ENCODE measurements around the gene CCDC187.

CCDC187 gene

DNA sequence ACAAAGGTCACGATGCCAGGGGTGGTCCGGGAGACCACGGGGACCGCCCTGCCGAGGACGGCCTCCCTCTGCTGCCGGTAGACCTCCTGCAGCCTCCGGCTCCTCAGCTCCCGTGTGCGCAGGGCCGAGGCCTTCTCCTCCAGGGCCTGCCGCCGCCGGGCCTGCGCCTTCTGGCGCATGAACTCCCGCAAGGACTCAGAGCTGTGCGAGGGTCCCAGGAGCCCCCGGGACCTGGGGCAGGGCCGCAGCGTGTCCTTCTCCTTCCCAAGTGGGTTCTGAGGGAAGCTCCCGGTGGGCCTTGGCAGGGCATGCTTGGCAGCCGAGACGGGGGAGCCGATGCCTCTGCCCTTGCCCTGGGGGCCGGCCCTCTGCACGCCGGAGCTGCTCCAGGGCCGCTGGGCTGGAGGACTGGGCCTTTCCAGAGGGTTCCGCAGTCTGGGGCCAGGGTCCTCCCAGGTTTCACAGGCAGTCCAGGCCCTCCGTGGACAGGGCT, 13.3 kb downstream of the CCDC187 start:
- H4K20me1 ChIP-seq = no peaks in the 10 kb centered on the region
- peaks cover 10% of the 10 kb centered on the region; the same call in 1 of the 2 replicates for H3K4me1 ChIP-seq
- no peaks in the 10 kb centered on the region for H3K9me3 ChIP-seq
- H3K9ac ChIP-seq = no peak overlapping the region
- no peaks in the 10 kb centered on the region for H3K27me3 ChIP-seq
- no peak overlapping the region for H3K4me3 ChIP-seq
- H3K36me3 ChIP-seq = no peaks in the 10 kb centered on the region
- H3K27ac ChIP-seq = no peak overlapping the region
- no peak for TF ChIP-seq Cebpa-rat (IDR thresholded peaks at IDR 0.05)
- H3K4me2 ChIP-seq = no peak overlapping the region

DNA sequence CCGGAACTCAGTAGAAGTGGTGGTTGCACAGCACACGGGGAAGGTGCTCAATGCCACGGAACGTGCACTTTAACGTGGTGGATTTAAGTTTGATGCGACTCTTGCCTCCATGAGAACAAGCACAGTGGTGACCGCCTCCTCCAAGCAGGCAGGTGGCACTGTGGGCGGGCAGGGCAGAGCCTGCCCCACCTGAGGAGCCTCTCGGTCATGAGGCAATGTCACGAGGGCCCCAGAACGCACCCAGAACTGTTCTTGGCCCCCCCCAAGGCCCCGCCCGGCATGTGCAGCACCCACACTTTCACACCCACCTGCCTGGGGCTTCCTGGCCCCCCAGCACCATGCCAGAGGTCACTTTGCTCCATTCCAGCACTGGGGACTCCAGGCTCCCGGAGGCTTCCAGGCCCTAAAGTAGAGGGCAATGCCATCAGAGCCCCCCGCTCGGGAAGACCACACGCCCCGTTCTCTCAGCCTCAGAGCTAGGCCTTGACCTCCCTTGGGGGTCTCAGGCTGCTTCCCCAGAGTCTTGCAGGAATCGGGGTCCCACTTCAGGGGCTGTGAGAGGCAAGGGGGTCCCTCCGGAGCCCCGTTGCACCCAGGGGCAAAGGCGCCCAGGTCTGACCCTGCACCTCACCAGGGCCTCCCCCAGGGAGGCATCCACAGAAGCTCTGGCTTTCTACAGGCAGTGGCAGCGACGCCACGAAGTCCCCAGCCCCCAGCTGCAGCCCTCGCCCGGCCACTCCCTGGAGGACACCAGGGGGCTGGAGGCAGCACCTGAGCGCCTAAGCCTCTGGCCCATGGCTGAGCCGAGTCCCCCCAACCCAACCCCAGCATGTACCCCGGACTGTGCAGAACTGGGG, 14.0 kb downstream of the CCDC187 start:
- H3K4me2 ChIP-seq = no peak overlapping the region
- no peak overlapping the region for H3K9ac ChIP-seq
- 0 out of 2 replicates have a peak overlapping the region, but pooled peaks have one; percentile 4 for H3K27ac ChIP-seq
- H3K27me3 ChIP-seq = no peaks in the 10 kb centered on the region
- H3K4me3 ChIP-seq = no peak overlapping the region
- no peaks in the 10 kb centered on the region for H4K20me1 ChIP-seq
- peaks cover 12% of the 10 kb centered on the region for H3K4me1 ChIP-seq
- no peak for TF ChIP-seq Cebpa-rat (IDR thresholded peaks at IDR 0.05)
- H3K36me3 ChIP-seq = no peaks in the 10 kb centered on the region
- no peaks in the 10 kb centered on the region for H3K9me3 ChIP-seq

DNA sequence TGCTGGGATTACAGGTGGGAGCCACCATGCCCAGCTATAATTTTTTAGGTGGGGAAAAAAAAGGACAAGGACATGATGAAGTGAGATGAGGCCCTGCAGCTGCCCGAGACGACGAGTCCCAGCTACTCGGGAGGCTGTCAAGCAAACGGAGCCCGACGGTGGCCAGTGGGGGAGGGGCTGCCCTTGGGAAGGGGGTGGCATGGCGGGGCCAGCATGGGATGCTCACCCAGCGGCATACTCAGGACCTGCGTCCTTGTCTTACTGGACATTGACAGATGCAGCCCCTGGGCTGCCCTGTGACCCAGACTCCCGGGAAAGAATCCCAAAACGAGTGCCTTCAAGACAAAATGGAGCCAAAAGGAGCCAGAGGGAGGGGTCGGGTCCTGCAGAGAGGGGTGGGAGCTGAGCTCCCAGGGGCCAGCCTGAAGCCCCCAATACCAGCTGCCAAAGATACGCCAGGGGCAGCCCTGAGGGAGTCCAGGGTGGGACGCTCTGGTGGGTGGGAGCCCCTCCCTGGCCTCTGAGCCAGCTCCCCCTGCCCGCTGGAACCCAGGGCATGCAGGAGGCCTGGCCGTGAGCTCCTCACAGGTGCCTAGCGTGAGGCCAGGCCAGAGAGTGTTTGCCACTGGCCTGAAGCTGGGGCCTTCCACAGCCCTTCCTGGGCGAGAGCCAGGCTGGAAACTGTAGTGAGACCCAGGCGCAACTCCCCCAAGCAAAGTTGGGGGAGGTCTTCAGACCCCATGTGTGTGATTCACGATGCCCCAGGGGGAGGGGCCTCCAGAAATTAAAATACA, 15.7 kb downstream of the CCDC187 start:
- no peak overlapping the region for H3K4me2 ChIP-seq

DNA sequence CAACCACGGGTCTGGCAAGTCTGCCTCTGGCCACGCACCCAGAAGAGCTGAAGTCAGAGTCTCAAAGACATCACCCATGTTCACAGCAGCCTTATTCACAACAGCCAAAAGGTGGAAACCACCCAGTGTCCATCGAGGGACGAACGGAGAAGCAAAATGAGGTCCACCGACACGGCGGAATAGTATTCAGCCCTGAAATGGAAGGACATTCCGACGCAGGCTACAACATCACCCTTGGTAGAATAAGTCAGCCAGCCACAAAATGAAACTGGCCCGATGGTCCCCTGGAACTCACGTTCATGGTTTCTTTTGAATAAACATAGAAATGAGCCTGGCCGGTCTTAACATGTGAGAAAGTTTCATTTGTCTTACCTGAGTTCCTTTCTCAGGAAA, 16.9 kb downstream of the CCDC187 start:
- no peaks in the 10 kb centered on the region for H3K36me3 ChIP-seq
- H3K9me3 ChIP-seq = no peaks in the 10 kb centered on the region
- H3K4me1 ChIP-seq = peaks cover 41% of the 10 kb centered on the region
- H3K27ac ChIP-seq = no peak overlapping the region
- no peak overlapping the region for H3K9ac ChIP-seq
- no peak overlapping the region for H3K4me3 ChIP-seq
- H3K4me2 ChIP-seq = no peak overlapping the region
- no peaks in the 10 kb centered on the region for H4K20me1 ChIP-seq
- no peaks in the 10 kb centered on the region for H3K27me3 ChIP-seq
- no peak for TF ChIP-seq Cebpa-rat (IDR thresholded peaks at IDR 0.05)

More for the DNA sequence above, 15.7 kb downstream of the CCDC187 start:
- no peaks in the 10 kb centered on the region for H3K27me3 ChIP-seq
- no peak overlapping the region for H3K4me3 ChIP-seq
- no peaks in the 10 kb centered on the region for H4K20me1 ChIP-seq
- no peak for TF ChIP-seq Cebpa-rat (IDR thresholded peaks at IDR 0.05)
- no peak overlapping the region for H3K9ac ChIP-seq
- H3K36me3 ChIP-seq = no peaks in the 10 kb centered on the region
- H3K27ac ChIP-seq = no peak overlapping the region
- H3K9me3 ChIP-seq = no peaks in the 10 kb centered on the region
- peaks cover 29% of the 10 kb centered on the region for H3K4me1 ChIP-seq

DNA sequence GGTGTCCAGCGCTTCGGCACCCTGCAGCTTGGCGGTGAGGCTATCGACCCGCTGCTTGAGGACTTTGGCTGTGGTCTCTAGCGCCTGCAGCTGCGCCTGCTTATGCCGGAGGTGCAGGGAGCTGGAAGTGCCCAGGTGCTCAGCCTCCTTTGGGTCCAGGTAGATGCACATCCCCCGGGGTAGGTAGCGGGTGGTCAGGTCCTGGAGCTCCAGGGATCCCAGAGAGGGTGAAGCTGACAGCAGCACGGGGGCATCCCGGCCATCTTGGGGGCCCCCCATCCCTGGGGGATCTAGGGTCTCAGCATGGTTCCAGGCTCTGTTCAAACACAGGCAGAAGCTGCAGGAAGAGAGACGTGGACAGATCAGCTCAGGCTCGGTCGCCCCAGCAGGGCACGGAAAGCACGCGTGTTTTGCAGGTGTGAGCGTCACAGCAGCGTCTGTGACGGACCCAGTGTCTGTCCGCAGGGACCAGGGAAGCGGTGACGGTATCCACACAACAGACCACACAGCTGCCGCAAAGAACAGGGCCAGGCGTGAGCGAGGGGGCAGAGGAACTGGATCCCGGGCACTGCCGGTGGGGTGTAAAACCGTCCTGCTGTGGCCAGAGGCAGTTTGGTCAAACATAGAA, 17.4 kb downstream of the CCDC187 start:
- H3K4me2 ChIP-seq = no peak overlapping the region
- no peaks in the 10 kb centered on the region for H3K9me3 ChIP-seq
- no peaks in the 10 kb centered on the region for H3K36me3 ChIP-seq
- H3K27me3 ChIP-seq = no peaks in the 10 kb centered on the region
- H3K27ac ChIP-seq = no peak overlapping the region
- H3K4me1 ChIP-seq = peaks cover 42% of the 10 kb centered on the region
- no peaks in the 10 kb centered on the region for H4K20me1 ChIP-seq
- TF ChIP-seq Cebpa-rat (IDR thresholded peaks at IDR 0.05) = no peak
- no peak overlapping the region for H3K4me3 ChIP-seq
- no peak overlapping the region for H3K9ac ChIP-seq

DNA sequence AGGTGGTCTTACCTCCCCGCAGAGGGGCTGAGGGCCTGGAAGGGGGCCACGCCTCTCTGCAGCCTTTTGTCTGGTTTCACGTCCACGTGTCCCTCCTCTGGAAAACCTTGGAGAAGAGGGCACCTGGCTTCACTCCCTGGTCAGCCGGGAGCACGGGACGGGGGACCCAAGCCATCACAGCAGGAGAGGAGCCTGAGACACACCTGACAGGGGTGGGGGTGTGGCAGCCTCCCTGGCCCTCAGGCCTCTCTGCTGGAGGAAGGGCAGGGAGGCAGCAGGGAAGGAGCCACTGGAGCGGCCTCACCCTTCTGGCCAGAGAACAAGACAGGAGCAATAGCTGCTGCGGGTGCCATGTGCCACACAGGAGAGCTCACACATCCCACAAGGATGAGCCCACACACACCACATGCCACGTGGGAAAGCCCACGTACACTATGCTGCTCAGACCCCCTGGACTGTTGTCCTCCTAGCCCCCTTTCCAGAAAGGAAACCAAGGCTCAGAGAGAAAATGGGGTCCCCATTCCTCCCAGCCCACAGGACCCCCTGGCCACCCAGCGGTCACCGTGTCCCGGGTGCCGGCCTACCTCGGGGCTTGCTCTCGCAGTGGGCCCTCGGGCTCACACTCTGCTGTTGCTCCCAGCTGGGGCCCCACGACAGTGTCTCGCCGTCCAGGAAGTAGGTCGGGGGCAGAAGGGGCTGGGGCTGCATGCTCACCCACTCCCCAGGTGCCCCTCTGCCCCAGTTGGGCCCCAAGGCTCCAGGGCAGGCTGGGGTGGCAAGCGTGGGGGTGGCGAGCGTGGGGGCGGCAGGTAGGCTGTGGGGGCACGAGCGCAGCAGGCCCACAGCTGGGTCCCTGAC, 18.2 kb downstream of the CCDC187 start:
- Histone ChIP-seq H3K4me3 (no peak overlapping the region), H3K27me3 (no peaks in the 10 kb centered on the region), H3K9ac (no peak overlapping the region), H4K20me1 (no peaks in the 10 kb centered on the region), H3K9me3 (no peaks in the 10 kb centered on the region), H3K4me1 (peaks cover 49% of the 10 kb centered on the region), H3K27ac (no peak overlapping the region), H3K36me3 (no peaks in the 10 kb centered on the region), H3K4me2 (0 out of 2 replicates have a peak overlapping the region, but pooled peaks have one; percentile 1)
- TF ChIP-seq Cebpa-rat (IDR thresholded peaks at IDR 0.05) = no peak

DNA sequence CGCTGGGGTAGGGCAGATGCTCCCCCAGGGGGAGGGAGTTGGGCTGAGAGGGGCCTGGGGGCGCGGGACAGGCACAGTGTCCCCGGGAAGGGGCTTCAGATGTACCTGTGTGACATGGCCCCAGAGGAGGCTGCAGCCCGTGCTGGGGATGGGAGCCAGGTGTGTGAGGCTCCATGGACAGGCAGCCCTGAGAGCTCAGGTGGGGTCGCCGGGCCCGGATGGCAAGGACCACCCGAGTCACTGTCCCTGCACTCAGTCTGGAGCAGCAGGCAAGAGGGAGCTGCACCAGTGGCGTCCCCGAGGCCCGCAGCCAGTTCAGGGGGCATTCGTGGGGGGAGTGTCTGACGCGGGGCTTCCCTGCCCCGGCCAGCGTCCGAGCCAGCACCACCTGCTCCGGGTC, 18.9 kb downstream of the CCDC187 start:
- H3K4me3 ChIP-seq = no peak overlapping the region
- no peaks in the 10 kb centered on the region for H3K36me3 ChIP-seq
- H3K9ac ChIP-seq = no peak overlapping the region
- H3K4me2 ChIP-seq = peak overlapping the region; percentile 92
- no peaks in the 10 kb centered on the region for H4K20me1 ChIP-seq
- H3K9me3 ChIP-seq = no peaks in the 10 kb centered on the region
- H3K4me1 ChIP-seq = peaks cover 57% of the 10 kb centered on the region
- H3K27ac ChIP-seq = no peak overlapping the region
- TF ChIP-seq Cebpa-rat (IDR thresholded peaks at IDR 0.05) = no peak
- H3K27me3 ChIP-seq = no peaks in the 10 kb centered on the region

DNA sequence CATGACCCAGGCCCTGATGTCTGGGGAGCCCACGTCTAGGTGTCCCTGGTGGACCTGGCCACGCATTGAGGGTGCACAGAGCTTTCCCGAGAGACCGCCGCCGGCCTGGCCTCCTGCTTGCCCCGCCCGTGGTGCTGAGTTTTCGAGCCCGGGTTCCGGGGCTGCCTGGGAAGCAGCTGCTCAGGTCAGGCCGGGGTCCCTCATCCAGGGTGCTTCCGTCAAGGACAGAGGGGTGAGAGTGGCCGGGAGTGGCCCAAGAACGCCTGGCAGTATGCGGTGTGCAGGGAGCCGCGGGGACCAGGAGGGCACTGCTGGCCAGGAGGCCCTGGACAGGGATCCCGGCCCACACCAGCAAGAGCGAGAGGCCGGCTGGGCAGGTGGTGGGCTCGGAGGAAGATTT, 19.6 kb downstream of the CCDC187 start:
- no peak overlapping the region for H3K9ac ChIP-seq
- H3K4me2 ChIP-seq = peak overlapping the region; percentile 92
- H4K20me1 ChIP-seq = no peaks in the 10 kb centered on the region
- H3K27me3 ChIP-seq = no peaks in the 10 kb centered on the region
- no peak for TF ChIP-seq Cebpa-rat (IDR thresholded peaks at IDR 0.05)
- peak overlapping the region; percentile 22; the same call in 1 of the 2 replicates for H3K27ac ChIP-seq
- no peaks in the 10 kb centered on the region for H3K9me3 ChIP-seq
- peaks cover 60% of the 10 kb centered on the region for H3K4me1 ChIP-seq
- no peak overlapping the region for H3K4me3 ChIP-seq
- H3K36me3 ChIP-seq = no peaks in the 10 kb centered on the region
